Panc1 (cell line): ENCODE results near the gene AMBRA1. TPM values are rescaled to one million over a fixed set of nuclear protein-coding genes. Genes with fewer than 3 reads are reported as not detected.

Experiments used
- ATAC-seq: fragments of 200-7000 bp; cut with Tn5 transposase; 2 replicates; pipeline ENCODE4 v1.9.1; 2020; ENCODE audit warnings: mild to moderate bottlenecking, moderate library complexity
- BruUV-seq: library from RNA; stranded (reverse); fragments of 400-500 nt; replicated peaks from 2 replicates; lab custom pipeline; 2021; lab: Mats Ljungman, UMichigan
- CTCF ChIA-PET: fragments of 300-600 bp; sonication (Branson Sonifier 250); formaldehyde crosslinking; loops from one replicate; lab custom pipeline; 2022; ENCODE audit warnings: antibody characterized with exemption; lab: Charles Lee
- POLR2A ChIA-PET: fragments of 300-600 bp; sonication (Branson Sonifier 250); formaldehyde crosslinking; loops from one replicate; lab custom pipeline; 2022; ENCODE audit warnings: antibody characterized with exemption; lab: Charles Lee
- DNase-seq: peaks from one replicate; pipeline ENCODE4 v3.0.0-alpha.2; 2010; ENCODE audit warnings: low read depth, low spot score
- H3K27ac ChIP-seq: 2 replicates; pipeline ENCODE4 v1.5.1; 2011; ENCODE audit warnings: mild to moderate bottlenecking, low read length, inconsistent platforms
- H3K27me3 ChIP-seq: fragments of 200-500 bp; sonication (Bioruptor generic); 2 replicates; pipeline ENCODE4 v1.6.0; 2014; ENCODE audit warnings: low read length, inconsistent platforms; ENCODE audit not compliant: control insufficient read depth, insufficient read depth
- H3K36me3 ChIP-seq: fragments of 200-500 bp; sonication (Bioruptor generic); 2 replicates; pipeline ENCODE4 v1.5.1; 2014; ENCODE audit warnings: inconsistent platforms, mild to moderate bottlenecking, low read length, moderate library complexity; ENCODE audit not compliant: control insufficient read depth, insufficient read depth
- H3K4me1 ChIP-seq: 2 replicates; pipeline ENCODE4 v1.5.1; 2011; ENCODE audit warnings: inconsistent platforms, mild to moderate bottlenecking, low read length, moderate library complexity; ENCODE audit not compliant: control insufficient read depth, insufficient read depth
- H3K4me3 ChIP-seq, 2 experiments: 2 replicates each; pipeline ENCODE4 v1.5.1; 2011 to 2012; ENCODE audit warnings: low read depth in 2 of 2, low read length in 2 of 2, mild to moderate bottlenecking in 2 of 2, inconsistent platforms in 1 of 2, moderate library complexity in 1 of 2
- H3K9me3 ChIP-seq: fragments of 200-500 bp; sonication (Bioruptor generic); 2 replicates; pipeline ENCODE4 v1.5.1; 2014; ENCODE audit warnings: low read depth, mild to moderate bottlenecking, inconsistent platforms, low read length, moderate library complexity; ENCODE audit not compliant: control insufficient read depth, insufficient read depth
- CTCF ChIP-seq: fragments of 450-650 bp; IDR thresholded peaks from 2 replicates; pipeline ENCODE4 v1.5.1; 2017; ENCODE audit warnings: mild to moderate bottlenecking
- POLR2AphosphoS5 ChIP-seq: IDR thresholded peaks from 2 replicates; pipeline ENCODE4 v1.6.1; 2012; ENCODE audit warnings: mild to moderate bottlenecking, low read depth, low read length, moderate library complexity
- SIN3A ChIP-seq: IDR thresholded peaks from 2 replicates; pipeline ENCODE4 v1.6.1; 2012; ENCODE audit warnings: low read depth, mild to moderate bottlenecking, low read length, moderate library complexity, borderline replicate concordance; ENCODE audit not compliant: insufficient read depth
- TCF7L2 ChIP-seq: IDR thresholded peaks from 2 replicates; pipeline ENCODE4 v1.6.1; 2011; ENCODE audit warnings: mild to moderate bottlenecking, low read depth, low read length, inconsistent platforms
- in situ Hi-C: cut with HindIII; loops from 2 replicates; pipeline ENCODE4 v1.10.0; 2016; ENCODE audit warnings: low sequenced_read_pairs, low pct_unique_long_range_greater_than_20kb
- intact Hi-C: fragments of 100-400 bp; cut with micrococcal nuclease; formaldehyde crosslinking; loops from one replicate; pipeline ENCODE4 v1.10.0; 2022; ENCODE audit not compliant: unreplicated experiment
- total RNA-seq: library from RNA; stranded (reverse); gene quantifications from one replicate; pipeline ENCODE4 v1.2.1, GENCODE V29; 2021; ENCODE audit not compliant: unreplicated experiment
- TF ChIP-seq, protein P1 (sequence below), 2 experiments: IDR thresholded peaks; 2 replicates each; pipeline ENCODE4 v1.6.1; 2011 to 2012; ENCODE audit warnings: low read depth in 2 of 2, control low read depth in 1 of 2, low read length in 1 of 2, mild to moderate bottlenecking in 1 of 2, moderate library complexity in 1 of 2; ENCODE audit not compliant: insufficient read depth in 1 of 2

The AMBRA1 gene
- total RNA-seq, 1 experiment from 2014 or later, result 40.0 TPM

GRCh38 chr11:46577058-46577457, 16.8 kb downstream of the AMBRA1 start:
- H3K4me3 ChIP-seq, result no peak overlapping the region
- TF ChIP-seq CTCF, result no peak
- no peak for TF ChIP-seq POLR2AphosphoS5
- TF ChIP-seq, protein P1, sequence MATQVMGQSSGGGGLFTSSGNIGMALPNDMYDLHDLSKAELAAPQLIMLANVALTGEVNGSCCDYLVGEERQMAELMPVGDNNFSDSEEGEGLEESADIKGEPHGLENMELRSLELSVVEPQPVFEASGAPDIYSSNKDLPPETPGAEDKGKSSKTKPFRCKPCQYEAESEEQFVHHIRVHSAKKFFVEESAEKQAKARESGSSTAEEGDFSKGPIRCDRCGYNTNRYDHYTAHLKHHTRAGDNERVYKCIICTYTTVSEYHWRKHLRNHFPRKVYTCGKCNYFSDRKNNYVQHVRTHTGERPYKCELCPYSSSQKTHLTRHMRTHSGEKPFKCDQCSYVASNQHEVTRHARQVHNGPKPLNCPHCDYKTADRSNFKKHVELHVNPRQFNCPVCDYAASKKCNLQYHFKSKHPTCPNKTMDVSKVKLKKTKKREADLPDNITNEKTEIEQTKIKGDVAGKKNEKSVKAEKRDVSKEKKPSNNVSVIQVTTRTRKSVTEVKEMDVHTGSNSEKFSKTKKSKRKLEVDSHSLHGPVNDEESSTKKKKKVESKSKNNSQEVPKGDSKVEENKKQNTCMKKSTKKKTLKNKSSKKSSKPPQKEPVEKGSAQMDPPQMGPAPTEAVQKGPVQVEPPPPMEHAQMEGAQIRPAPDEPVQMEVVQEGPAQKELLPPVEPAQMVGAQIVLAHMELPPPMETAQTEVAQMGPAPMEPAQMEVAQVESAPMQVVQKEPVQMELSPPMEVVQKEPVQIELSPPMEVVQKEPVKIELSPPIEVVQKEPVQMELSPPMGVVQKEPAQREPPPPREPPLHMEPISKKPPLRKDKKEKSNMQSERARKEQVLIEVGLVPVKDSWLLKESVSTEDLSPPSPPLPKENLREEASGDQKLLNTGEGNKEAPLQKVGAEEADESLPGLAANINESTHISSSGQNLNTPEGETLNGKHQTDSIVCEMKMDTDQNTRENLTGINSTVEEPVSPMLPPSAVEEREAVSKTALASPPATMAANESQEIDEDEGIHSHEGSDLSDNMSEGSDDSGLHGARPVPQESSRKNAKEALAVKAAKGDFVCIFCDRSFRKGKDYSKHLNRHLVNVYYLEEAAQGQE (IDR thresholded peaks at IDR 0.05; ENCODE audit: insufficient read depth in 1 of 2, low read depth in 2 of 2, low read length in 1 of 2), result no peak
- no peaks in the 10 kb centered on the region for H3K27me3 ChIP-seq
- no TSS peak for BruUV-seq
- intact Hi-C loops, result no loop called here
- ATAC-seq (no peak), DNase-seq (no peak)
- ChIA-PET POLR2A (no interaction called here), CTCF (no interaction called here)
- H3K36me3 ChIP-seq, result no peaks in the 10 kb centered on the region
- H3K9me3 ChIP-seq, result no peaks in the 10 kb centered on the region
- in situ Hi-C loops, result no loop called here
- no peak overlapping the region for H3K27ac ChIP-seq
- H3K4me1 ChIP-seq, result no peaks in the 10 kb centered on the region; the same call in 1 of the 2 replicates

GRCh38 chr11:46574656-46575055, 19.2 kb downstream of the AMBRA1 start:
- DNase-seq, result no peak
- TF ChIP-seq, protein P1 (IDR thresholded peaks at IDR 0.05; ENCODE audit: insufficient read depth in 1 of 2, low read depth in 2 of 2, low read length in 1 of 2), result no peak
- no peak for TF ChIP-seq POLR2AphosphoS5
- TF ChIP-seq CTCF, result no peak
- TF ChIP-seq SIN3A, result no peak
- TF ChIP-seq TCF7L2, result no peak
- Histone ChIP-seq H3K4me3 (no peak overlapping the region), H3K36me3 (no peaks in the 10 kb centered on the region), H3K4me1 (no peaks in the 10 kb centered on the region), H3K9me3 (no peaks in the 10 kb centered on the region), H3K27ac (no peak overlapping the region), H3K27me3 (no peaks in the 10 kb centered on the region)
- intact Hi-C loops, result no loop called here
- ATAC-seq, result no peak
- no TSS peak for BruUV-seq
- POLR2A ChIA-PET, result interaction anchor here (0.5 kb wide), 1 partner anchor 43 kb away, joined by 3 read pairs; no protein-coding TSS in a partner anchor
- CTCF ChIA-PET, result interaction anchor here (0.6 kb wide), 1 partner anchor 37 kb away, joined by 3 read pairs; no protein-coding TSS in a partner anchor
- in situ Hi-C loops, result no loop called here
